Left colon (tissue), 2 donors: ENCODE results near the gene FGF21. TPM values are rescaled to one million over a fixed set of nuclear protein-coding genes. Genes with fewer than 3 reads are reported as not detected.
A peak's percentile ranks its signal among the peaks of the same experiment; 100 is the strongest.
"Not testable (repeated sequence)": the region's sequence is repeated elsewhere in the genome, so short reads cannot be mapped to it uniquely, and the experiment has no call there.

Experiments used
- ATAC-seq: fragments of 200-7000 bp; cut with Tn5 transposase; one replicate; pipeline ENCODE4 v1.9.1; 2020; ENCODE audit warnings: mild to moderate bottlenecking, moderate library complexity
- DNase-seq, 2 donors: peaks; one replicate each; pipeline ENCODE4 v3.0.0-alpha.2; 2020
- intact Hi-C, 2 donors: fragments of 100-400 bp; cut with DNase I in 1 of 2; cut with micrococcal nuclease in 1 of 2; formaldehyde crosslinking; loops; one replicate each; pipeline versions ENCODE4 v1.11.2 to v1.14.0; 2022; cut with DNase I, micrococcal nuclease
- long read RNA-seq: library from polyadenylated mRNA; unstranded; transcript quantifications from one replicate; pipeline ENCODE4 v2.0.0, GENCODE V29; 2021
- total RNA-seq, 2 donors: library from RNA; stranded (reverse); fragmentation: NEBNext Ultra II Directional; extraction: Animal tissue kit (Norgen Biotek cat#: 25700); gene quantifications; one replicate each; pipeline ENCODE4 v1.2.1, GENCODE V29; 2021
- donor health status: DM: no; HTN: no; CAD: no.
- donor health status: DM: yes; HTN: yes; CAD: no.

FGF21 gene
- total RNA-seq = not detected
- long read RNA-seq = 0 reads

- intact Hi-C loops = no loop called here
- DNase-seq = no peak
- no peak for ATAC-seq
Observed at GRCh38 chr19:48755084-48755641, at the start of gene FGF21. FGF21 (plus strand) TSS chr19:48755524; CDS start chr19:48756237, 713 bp downstream.

- DNase-seq (no peak), ATAC-seq (no peak)
- intact Hi-C loops = no loop called here
Observed at GRCh38 chr19:48708471-48708870, 46.9 kb upstream of the FGF21 start.

- intact Hi-C loops = no loop called here
- no peak for DNase-seq
- no peak for ATAC-seq
Observed at GRCh38 chr19:48711106-48711662, 44.1 kb upstream of the FGF21 start.

GRCh38 chr19:48713041-48713863 is 42.1 kb upstream of the FGF21 start:
- DNase-seq = no peak
- intact Hi-C loops = no loop called here
- ATAC-seq = no peak

GRCh38 chr19:48713864-48714755 is 41.2 kb upstream of the FGF21 start:
- DNase-seq = peak; percentile 99
- intact Hi-C loops = no loop called here
- ATAC-seq = peak; percentile 84

DNA sequence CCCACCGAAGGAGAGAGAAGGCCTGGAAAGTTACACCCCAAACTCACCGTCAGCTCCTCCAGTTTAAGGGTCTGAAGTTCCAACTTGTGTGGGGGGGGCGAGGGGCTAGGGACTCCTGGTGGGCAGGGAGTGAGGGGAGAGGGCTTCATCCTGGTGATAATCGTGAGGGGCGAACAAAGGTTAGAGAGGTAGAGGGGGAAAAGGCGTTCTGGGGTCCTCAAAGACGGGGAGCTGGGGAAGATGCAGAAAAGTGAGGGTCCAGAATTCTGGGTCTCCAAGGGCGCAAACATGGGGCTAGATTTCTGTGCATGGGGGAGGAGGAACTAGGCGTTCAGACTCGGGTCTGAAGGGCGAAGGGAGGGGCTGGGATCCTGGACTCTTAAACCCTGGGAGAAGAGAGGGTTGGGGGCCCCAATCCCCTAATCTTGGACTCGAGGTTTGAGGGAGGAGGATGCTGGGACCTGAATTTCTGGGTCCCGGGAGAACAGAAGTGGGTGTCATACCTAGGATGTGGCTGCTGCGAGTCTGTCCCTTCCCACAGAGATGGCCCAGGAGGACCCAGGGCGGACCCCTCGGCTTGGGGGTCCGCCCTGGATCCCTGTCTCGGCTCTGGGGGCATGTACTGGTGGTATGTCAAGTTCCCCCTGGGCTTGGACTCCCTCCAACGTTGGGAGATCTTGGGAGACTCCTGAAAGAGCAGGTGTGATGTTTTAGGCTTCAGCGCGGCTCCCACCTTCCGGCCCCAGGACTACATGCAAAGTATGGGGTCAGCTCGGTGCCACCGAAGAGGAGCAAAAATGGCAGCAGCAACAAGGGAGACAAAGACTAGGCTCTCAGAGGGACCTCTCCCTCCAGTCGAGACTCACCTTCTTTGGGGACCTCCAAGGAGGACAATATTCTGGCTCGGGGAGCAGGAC is 40.3 kb upstream of the FGF21 start:
- intact Hi-C loops = no loop called here
- peak; percentile 68 to 70 for DNase-seq
- peak; percentile 41 for ATAC-seq

DNA sequence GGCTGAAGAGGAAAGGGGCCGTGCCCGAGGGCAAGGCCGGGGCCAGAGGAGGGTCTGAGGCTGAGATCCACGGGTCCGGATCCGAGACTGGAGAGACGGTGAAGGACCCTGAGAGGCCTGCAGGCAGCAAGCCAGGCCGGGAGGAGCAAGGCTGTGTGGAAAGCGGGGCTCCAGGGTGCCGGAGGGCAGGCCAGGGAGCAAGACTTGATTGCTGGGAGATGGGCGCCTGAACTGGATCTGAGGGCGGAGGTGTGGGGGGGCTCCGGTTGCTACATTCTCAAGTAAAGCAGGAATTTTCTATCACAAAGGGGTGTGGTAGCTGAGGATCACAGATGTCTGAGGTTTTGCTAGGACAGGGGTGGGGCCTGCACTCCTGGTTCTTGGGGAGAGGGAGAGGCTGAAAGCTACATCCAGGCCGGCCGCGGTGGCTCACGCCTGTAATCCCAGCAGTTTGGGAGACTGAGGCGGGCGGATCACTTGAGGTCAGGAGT is 39.6 kb upstream of the FGF21 start:
- DNase-seq (peak; percentile 37 to 55), ATAC-seq (no peak)
- intact Hi-C loops = no loop called here

DNA sequence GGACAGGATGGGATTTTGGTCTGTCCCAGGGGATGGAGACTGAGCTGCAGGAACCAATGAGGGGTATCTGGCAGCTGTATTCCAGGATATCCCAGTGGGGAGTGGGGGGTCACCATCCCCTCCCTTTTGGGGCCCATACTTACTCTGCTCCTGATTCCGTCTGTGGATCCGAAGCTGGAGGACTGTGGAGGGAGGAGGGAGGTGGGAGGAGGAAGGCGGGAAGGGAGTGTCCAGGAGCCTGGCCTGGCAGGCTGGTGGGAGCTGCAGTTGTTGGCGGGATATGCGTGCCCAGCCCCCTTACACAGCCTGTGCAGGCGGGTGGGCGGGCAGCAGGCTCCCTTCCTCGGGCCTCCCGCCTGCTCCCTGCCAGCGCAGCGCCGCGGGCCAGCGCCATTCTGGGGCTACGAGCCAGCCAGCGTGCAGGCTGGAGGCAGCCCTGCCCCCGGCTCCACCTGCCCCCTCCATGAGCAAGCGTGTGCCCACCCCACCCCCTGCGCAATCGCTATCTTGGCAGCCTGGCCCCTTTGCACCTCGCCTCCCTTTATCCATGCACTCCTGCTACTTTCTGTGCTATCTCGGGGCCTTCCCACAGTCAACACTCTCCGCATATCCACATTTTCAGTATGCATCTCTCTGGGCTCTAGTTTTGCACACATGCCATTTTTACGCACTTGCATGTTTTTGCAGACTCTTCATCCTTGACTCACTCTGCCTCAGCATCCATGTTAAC is 38.6 kb upstream of the FGF21 start:
- ATAC-seq (no peak), DNase-seq (peak; percentile 33 to 45)
- intact Hi-C loops = no loop called here

- intact Hi-C loops = not testable (repeated sequence)
Observed at GRCh38 chr19:48718106-48718505, 37.2 kb upstream of the FGF21 start.

DNA sequence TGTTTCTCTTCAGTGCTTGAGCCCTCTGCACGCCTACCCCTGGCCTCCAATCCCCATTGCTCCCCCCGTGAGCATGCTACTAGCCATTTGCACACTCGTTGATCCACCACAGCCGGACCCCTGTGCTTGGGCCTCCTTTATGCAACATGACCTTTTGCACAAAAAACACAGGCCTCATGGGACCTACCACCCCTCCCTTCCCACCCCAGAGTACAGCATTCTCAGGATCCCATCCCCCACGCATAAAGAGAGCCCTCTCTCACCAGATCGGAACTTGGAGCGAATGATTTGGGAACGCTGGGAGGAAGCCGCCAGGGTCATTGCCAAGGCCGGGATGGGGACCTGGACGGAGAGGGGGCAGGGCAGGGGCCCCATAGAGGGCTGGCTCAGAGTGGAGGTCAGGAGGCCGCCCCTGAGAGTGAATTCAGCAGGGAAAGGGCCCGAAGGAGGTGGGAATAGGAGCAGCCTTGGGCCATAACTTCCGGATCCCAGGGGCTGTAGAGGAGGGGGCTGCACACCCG is 36.6 kb upstream of the FGF21 start:
- intact Hi-C loops = no loop called here

More at GRCh38 chr19:48718106-48718505, 37.2 kb upstream of the FGF21 start:
- not testable (repeated sequence) for DNase-seq, ATAC-seq

GRCh38 chr19:48719263-48720171 is 35.8 kb upstream of the FGF21 start, which contains the start of gene MAMSTR:
MAMSTR (minus strand) TSS chr19:48719725; CDS start chr19:48719031, 694 bp downstream.
- ATAC-seq = no peak
- DNase-seq = peak; percentile 33 to 36
- intact Hi-C loops = no loop called here

More for the DNA sequence above, 36.6 kb upstream of the FGF21 start:
- DNase-seq = peak in 1 of 2 donors; percentile 28
- ATAC-seq = no peak

GRCh38 chr19:48720251-48720612 is 35.1 kb upstream of the FGF21 start:
- intact Hi-C loops = no loop called here
- ATAC-seq = no peak
- DNase-seq = peak in 1 of 2 donors; percentile 29

GRCh38 chr19:48720613-48721296 is 34.6 kb upstream of the FGF21 start:
- DNase-seq = peak; percentile 99 to 100
- ATAC-seq = peak; percentile 92
- intact Hi-C loops = no loop called here

DNA sequence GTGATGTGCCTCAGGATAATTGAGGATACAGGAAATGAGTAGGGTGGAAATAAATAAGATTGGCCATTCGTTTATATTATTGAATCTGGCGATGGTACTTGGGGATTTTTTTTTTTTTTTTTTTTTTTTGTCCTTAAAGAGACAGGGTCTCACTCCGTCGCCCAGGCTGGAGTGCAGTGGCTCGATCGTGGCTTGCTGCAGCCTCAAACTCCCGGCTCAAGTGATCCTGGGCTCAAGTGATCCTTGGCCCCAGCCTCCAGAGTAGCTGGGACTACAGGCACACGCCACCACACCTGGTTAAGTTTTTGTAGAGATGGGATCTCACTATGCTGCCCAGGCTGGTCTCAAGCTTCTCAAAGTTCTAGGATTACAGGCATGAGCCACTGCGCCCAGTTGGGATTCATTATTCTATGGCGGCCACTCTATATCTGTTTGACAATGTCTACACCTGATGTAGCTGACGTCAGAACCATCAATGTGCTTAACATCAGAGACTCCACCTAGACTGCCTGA is 33.1 kb upstream of the FGF21 start:
- DNase-seq (no peak), ATAC-seq (no peak)
- intact Hi-C loops = no loop called here
